Lower lobe of right lung (tissue), 2 donors: ENCODE data around the gene GJA4. TPM values are rescaled to one million over a fixed set of nuclear protein-coding genes. Genes with fewer than 3 reads are reported as not detected.

Source experiments
- ATAC-seq, 2 donors: fragments of 200-7000 bp; cut with Tn5 transposase; one replicate each; pipeline ENCODE4 v1.9.1; 2020 to 2022; ENCODE audit warnings: mild to moderate bottlenecking in 2 of 2, moderate library complexity in 2 of 2
- DNase-seq: peaks from one replicate; pipeline ENCODE4 v3.0.0-alpha.2; 2020
- H3K27ac ChIP-seq: fragments of 200-600 bp; one replicate; pipeline ENCODE4 v1.8.0; 2022
- H3K27me3 ChIP-seq: fragments of 200-600 bp; one replicate; pipeline ENCODE4 v1.8.0; 2022; ENCODE audit warnings: low read depth
- H3K36me3 ChIP-seq: fragments of 200-600 bp; one replicate; pipeline ENCODE4 v1.8.0; 2022; ENCODE audit warnings: mild to moderate bottlenecking
- H3K4me1 ChIP-seq: fragments of 200-600 bp; one replicate; pipeline ENCODE4 v1.8.0; 2022
- H3K4me3 ChIP-seq: fragments of 200-600 bp; one replicate; pipeline ENCODE4 v1.8.0; 2022; ENCODE audit warnings: mild to moderate bottlenecking
- H3K9me3 ChIP-seq: fragments of 200-600 bp; one replicate; pipeline ENCODE4 v1.8.0; 2022
- intact Hi-C: fragments of 100-400 bp; cut with DNase I; formaldehyde crosslinking; loops from one replicate; pipeline ENCODE4 v1.11.0; 2022
- total RNA-seq: library from RNA; stranded (reverse); fragmentation: NEBNext Ultra II Directional; extraction: Animal tissue kit (Norgen Biotek cat#: 25700); gene quantifications from one replicate; pipeline ENCODE4 v1.2.1, GENCODE V29; 2021
- TF ChIP-seq, protein P1 (sequence below): fragments of 200-600 bp; IDR thresholded peaks from one replicate; pipeline ENCODE4 v1.8.0; 2022; ENCODE audit warnings: antibody characterized with exemption, mild to moderate bottlenecking
- donor health status: DM: no; HTN: yes; CAD: no; lungs with severe emphysema.

GJA4 gene
- total RNA-seq, 1 donor from 2014 or later, result 16.1 TPM

DNA sequence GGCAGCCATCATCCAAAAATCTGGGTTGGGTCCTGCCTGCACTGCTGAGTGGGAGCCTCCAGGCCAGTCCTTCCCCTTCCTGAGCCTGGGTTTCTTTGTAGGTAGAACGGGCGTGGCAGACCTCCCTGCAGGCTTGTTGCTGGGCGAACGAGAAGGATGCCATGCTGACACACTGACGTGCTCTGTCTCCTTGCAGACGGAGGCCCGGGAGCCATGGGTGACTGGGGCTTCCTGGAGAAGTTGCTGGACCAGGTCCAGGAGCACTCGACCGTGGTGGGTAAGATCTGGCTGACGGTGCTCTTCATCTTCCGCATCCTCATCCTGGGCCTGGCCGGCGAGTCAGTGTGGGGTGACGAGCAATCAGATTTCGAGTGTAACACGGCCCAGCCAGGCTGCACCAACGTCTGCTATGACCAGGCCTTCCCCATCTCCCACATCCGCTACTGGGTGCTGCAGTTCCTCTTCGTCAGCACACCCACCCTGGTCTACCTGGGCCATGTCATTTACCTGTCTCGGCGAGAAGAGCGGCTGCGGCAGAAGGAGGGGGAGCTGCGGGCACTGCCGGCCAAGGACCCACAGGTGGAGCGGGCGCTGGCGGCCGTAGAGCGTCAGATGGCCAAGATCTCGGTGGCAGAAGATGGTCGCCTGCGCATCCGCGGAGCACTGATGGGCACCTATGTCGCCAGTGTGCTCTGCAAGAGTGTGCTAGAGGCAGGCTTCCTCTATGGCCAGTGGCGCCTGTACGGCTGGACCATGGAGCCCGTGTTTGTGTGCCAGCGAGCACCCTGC, 1.4 kb downstream of the GJA4 start:
- H3K4me1 ChIP-seq, result peaks cover 7% of the 10 kb centered on the region
- peaks cover 17% of the 10 kb centered on the region for H3K27me3 ChIP-seq
- H3K9me3 ChIP-seq, result no peaks in the 10 kb centered on the region
- H3K27ac ChIP-seq, result peak overlapping the region; percentile 73
- ATAC-seq (no peak), DNase-seq (no peak)
- peak overlapping the region; percentile 56 for H3K4me3 ChIP-seq
- H3K36me3 ChIP-seq, result no peaks in the 10 kb centered on the region
- TF ChIP-seq, protein P1, sequence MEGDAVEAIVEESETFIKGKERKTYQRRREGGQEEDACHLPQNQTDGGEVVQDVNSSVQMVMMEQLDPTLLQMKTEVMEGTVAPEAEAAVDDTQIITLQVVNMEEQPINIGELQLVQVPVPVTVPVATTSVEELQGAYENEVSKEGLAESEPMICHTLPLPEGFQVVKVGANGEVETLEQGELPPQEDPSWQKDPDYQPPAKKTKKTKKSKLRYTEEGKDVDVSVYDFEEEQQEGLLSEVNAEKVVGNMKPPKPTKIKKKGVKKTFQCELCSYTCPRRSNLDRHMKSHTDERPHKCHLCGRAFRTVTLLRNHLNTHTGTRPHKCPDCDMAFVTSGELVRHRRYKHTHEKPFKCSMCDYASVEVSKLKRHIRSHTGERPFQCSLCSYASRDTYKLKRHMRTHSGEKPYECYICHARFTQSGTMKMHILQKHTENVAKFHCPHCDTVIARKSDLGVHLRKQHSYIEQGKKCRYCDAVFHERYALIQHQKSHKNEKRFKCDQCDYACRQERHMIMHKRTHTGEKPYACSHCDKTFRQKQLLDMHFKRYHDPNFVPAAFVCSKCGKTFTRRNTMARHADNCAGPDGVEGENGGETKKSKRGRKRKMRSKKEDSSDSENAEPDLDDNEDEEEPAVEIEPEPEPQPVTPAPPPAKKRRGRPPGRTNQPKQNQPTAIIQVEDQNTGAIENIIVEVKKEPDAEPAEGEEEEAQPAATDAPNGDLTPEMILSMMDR, result no peak
- intact Hi-C loops, result no loop called here

DNA sequence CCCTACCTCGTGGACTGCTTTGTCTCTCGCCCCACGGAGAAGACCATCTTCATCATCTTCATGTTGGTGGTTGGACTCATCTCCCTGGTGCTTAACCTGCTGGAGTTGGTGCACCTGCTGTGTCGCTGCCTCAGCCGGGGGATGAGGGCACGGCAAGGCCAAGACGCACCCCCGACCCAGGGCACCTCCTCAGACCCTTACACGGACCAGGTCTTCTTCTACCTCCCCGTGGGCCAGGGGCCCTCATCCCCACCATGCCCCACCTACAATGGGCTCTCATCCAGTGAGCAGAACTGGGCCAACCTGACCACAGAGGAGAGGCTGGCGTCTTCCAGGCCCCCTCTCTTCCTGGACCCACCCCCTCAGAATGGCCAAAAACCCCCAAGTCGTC, 2.0 kb downstream of the GJA4 start:
- Histone ChIP-seq H3K27ac (no peak overlapping the region), H3K9me3 (no peaks in the 10 kb centered on the region), H3K36me3 (no peaks in the 10 kb centered on the region), H3K27me3 (peaks cover 17% of the 10 kb centered on the region), H3K4me3 (peak overlapping the region; percentile 56), H3K4me1 (peaks cover 7% of the 10 kb centered on the region)
- TF ChIP-seq, protein P1, result no peak
- intact Hi-C loops, result no loop called here
- DNase-seq, result no peak
- ATAC-seq, result peak in 1 of 2 donors; percentile 4

DNA sequence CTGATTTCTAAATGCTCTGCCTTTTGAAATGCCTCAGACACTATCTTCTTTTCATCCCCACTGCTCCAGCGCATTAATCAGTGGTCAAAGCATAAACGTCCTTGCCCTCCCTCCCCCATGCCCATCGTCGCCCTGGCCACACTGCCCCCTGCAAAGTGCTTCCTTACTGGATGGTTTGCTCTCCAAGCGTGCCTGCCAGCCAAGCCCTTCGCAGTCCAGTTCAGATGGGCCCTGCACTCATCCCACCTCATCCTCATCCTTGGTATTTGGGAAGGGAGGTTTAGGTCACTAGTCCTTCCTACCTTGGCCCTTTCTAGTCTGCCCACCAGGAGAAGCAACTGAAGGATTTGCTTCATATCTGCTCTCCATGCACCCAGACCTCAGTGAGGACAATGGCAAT, 3.1 kb downstream of the GJA4 start:
- Histone ChIP-seq H3K4me1 (peaks cover 7% of the 10 kb centered on the region), H3K9me3 (no peaks in the 10 kb centered on the region), H3K27me3 (peaks cover 17% of the 10 kb centered on the region), H3K36me3 (no peaks in the 10 kb centered on the region), H3K4me3 (peak overlapping the region; percentile 56), H3K27ac (no peak overlapping the region)
- TF ChIP-seq, protein P1, result no peak
- DNase-seq, result no peak
- intact Hi-C loops, result no loop called here
- ATAC-seq, result no peak

- ATAC-seq, result no peak
- Histone ChIP-seq H3K4me1 (peaks cover 4% of the 10 kb centered on the region), H3K4me3 (peak overlapping the region; percentile 56), H3K27me3 (peaks cover 16% of the 10 kb centered on the region), H3K27ac (peak overlapping the region; percentile 24), H3K36me3 (no peaks in the 10 kb centered on the region), H3K9me3 (no peaks in the 10 kb centered on the region)
- intact Hi-C loops, result no loop called here
- TF ChIP-seq, protein P1, result no peak
- DNase-seq, result no peak
These were observed 4.2 kb downstream of the GJA4 start for GRCh38 chr1:34796990-34797389.

- Histone ChIP-seq H3K4me3 (no peak overlapping the region), H3K27ac (no peak overlapping the region), H3K27me3 (no peaks in the 10 kb centered on the region), H3K9me3 (no peaks in the 10 kb centered on the region), H3K36me3 (no peaks in the 10 kb centered on the region), H3K4me1 (no peaks in the 10 kb centered on the region)
- no peak for ATAC-seq
- intact Hi-C loops, result no loop called here
- TF ChIP-seq, protein P1, result no peak
- DNase-seq, result no peak
These were observed 7.4 kb downstream of the GJA4 start for GRCh38 chr1:34800214-34800613.
